Lower leg skin (tissue), 3 donors: Measurements from ENCODE around the gene POLR3A.

Experiments
- CTCF ChIP-seq, 3 donors: fragments of 450-650 bp; IDR thresholded peaks; one replicate each; pipeline ENCODE4 v1.5.1; 2016; ENCODE audit warnings: antibody characterized with exemption in 3 of 3, mild to moderate bottlenecking in 3 of 3, moderate library complexity in 2 of 3
- POLR2A ChIP-seq, 2 donors: fragments of 450-650 bp; IDR thresholded peaks; one replicate each; pipeline ENCODE4 v1.6.1; 2016 to 2017; ENCODE audit warnings: antibody characterized with exemption in 2 of 2, mild to moderate bottlenecking in 1 of 2, moderate library complexity in 1 of 2

- TF ChIP-seq POLR2A (IDR thresholded peaks at IDR 0.05) (no peak), CTCF (IDR thresholded peaks at IDR 0.05) (no peak)
Measured at GRCh38 chr10:78000206-78000605, 29.1 kb downstream of the POLR3A start.
